Measurements from ENCODE around the gene TAGAP. TPM values are rescaled to one million over a fixed set of nuclear protein-coding genes. Genes with fewer than 3 reads are reported as not detected.

Gene TAGAP
- total RNA-seq, 1 experiment from 2014 or later = not detected

- H3K9ac ChIP-seq (ENCODE audit: extremely low read depth, insufficient read length, low read length) = no peak overlapping the region
- H3K4me1 Mint-ChIP-seq = peaks cover 3 to 13% of the 10 kb centered on the region in 2 experiments; a peak in 2 of 4 replicates
Observed at GRCh38 chr6:159089909-159090308, 45.1 kb upstream of the TAGAP start.

More at GRCh38 chr6:159089909-159090308, 45.1 kb upstream of the TAGAP start:
- H2BK12ac ChIP-seq (ENCODE audit: insufficient read length, low read depth, low read length) = no peak overlapping the region
- H3K79me2 ChIP-seq (ENCODE audit: insufficient read depth, low read length) = no peaks in the 10 kb centered on the region
- H2BK5ac ChIP-seq (ENCODE audit: insufficient read length, low read length) = no peak overlapping the region
- no peak overlapping the region for H2BK20ac ChIP-seq (ENCODE audit: low read depth, low read length, poor library complexity, severe bottlenecking)
- H3K14ac ChIP-seq (ENCODE audit: insufficient read depth, low read length) = no peak overlapping the region
- no peaks in the 10 kb centered on the region for H3K27me3 ChIP-seq (ENCODE audit: insufficient read depth, low read length)
- no peak overlapping the region for H2BK120ac ChIP-seq (ENCODE audit: low read depth, low read length, poor library complexity, severe bottlenecking)
- no peaks in the 10 kb centered on the region for H3K79me1 ChIP-seq (ENCODE audit: insufficient read depth, low read depth, low read length, poor library complexity, severe bottlenecking)
- no peak overlapping the region for H3K56ac ChIP-seq (ENCODE audit: insufficient read length, low read depth, low read length)
- no peaks in the 10 kb centered on the region; the same call in 1 of the 2 replicates for H3K4me1 ChIP-seq (ENCODE audit: insufficient read depth, low read length)
- H3K23me2 ChIP-seq (ENCODE audit: insufficient read length, low read depth, low read length, poor library complexity, severe bottlenecking) = no peaks in the 10 kb centered on the region
- no peak overlapping the region for H2BK15ac ChIP-seq (ENCODE audit: low read depth, low read length)
- no peak overlapping the region for H3K4me2 ChIP-seq (ENCODE audit: insufficient read depth, insufficient read length, low read length)
- Mint-ChIP-seq H3K4me3 (no peak overlapping the region), H3K36me3 (ENCODE audit: insufficient read depth in 1 of 3, low read depth in 3 of 3) (no peaks in the 10 kb centered on the region), H3K27ac (no peak overlapping the region), H3K27me3 (ENCODE audit: low read depth) (no peaks in the 10 kb centered on the region), H3K9me3 (no peaks in the 10 kb centered on the region)
- TF ChIP-seq CTCF (conservative IDR thresholded peaks at IDR 0.05) = no peak
- no peaks in the 10 kb centered on the region for H4K20me1 ChIP-seq (ENCODE audit: control insufficient read depth, insufficient read depth, insufficient read length)
- no peak overlapping the region for H3K4ac ChIP-seq (ENCODE audit: low read depth, low read length)
- no peak overlapping the region for H2AK5ac ChIP-seq (ENCODE audit: insufficient read length, low read length)
- H4K5ac ChIP-seq (ENCODE audit: insufficient read length, low read depth, low read length) = no peak overlapping the region
- no peak overlapping the region for H4K8ac ChIP-seq (replicated peaks; ENCODE audit: insufficient read length, low read depth, low read length)
- no peak overlapping the region for H2AFZ ChIP-seq (ENCODE audit: low read length)
- H3T11ph ChIP-seq (ENCODE audit: low read length) = no peak overlapping the region
- no peak overlapping the region for H3K27ac ChIP-seq (ENCODE audit: insufficient read length, low read depth, low read length)
- WGBS (ENCODE audit: extremely low coverage, insufficient read length, low lambda C conversion rate) = no CpG with 5 or more reads among the region's 3 CpGs
- no peaks in the 10 kb centered on the region for H3K9me3 ChIP-seq (ENCODE audit: control insufficient read depth, low read depth, low read length)
- H3K23ac ChIP-seq (ENCODE audit: insufficient read length, low read depth, low read length) = no peak overlapping the region
- DNase-seq = no peak
- no peak overlapping the region for H4K91ac ChIP-seq (ENCODE audit: insufficient read length, low read depth, low read length)
- no peak overlapping the region for H3K18ac ChIP-seq (ENCODE audit: insufficient read length, low read depth, low read length)

All from H9 (cell line).